Activated naive CD4-positive, alpha-beta T cell treated with anti-CD3 and anti-CD28 coated beads, Interleukin-2, amount 50 U/mL, for 72 hours (primary cell): Measurements from ENCODE around the gene GAL. TPM values are rescaled to one million over a fixed set of nuclear protein-coding genes. Genes with fewer than 3 reads are reported as not detected.

ENCODE experiments used
- ATAC-seq, 2 donors: fragments of 150-1000 bp; cut with Tn5 transposase; 2 replicates each; pipeline ENCODE4 v1.10.0; 2021; ENCODE audit warnings: mild to moderate bottlenecking in 2 of 2, moderate library complexity in 2 of 2
- DNase-seq, 2 donors: peaks; one replicate each; pipeline ENCODE4 v3.0.0; 2021 to 2022; ENCODE audit warnings: low spot score in 2 of 2
- H3K27ac Mint-ChIP-seq, 2 donors: one replicate each; pipeline ENCODE4 v1.8.0; 2022; ENCODE audit warnings: mild to moderate bottlenecking in 2 of 2, mixed read lengths in 2 of 2
- H3K36me3 Mint-ChIP-seq, 2 donors: one replicate each; pipeline ENCODE4 v1.8.0; 2022; ENCODE audit warnings: mixed read lengths in 2 of 2
- H3K9me3 Mint-ChIP-seq, 2 donors: one replicate each; pipeline ENCODE4 v1.8.0; 2022; ENCODE audit warnings: mixed read lengths in 2 of 2
- total RNA-seq, 2 donors: library from RNA; stranded (reverse); gene quantifications; one replicate each; pipeline ENCODE4 v1.2.3, GENCODE V29; 2022

Gene GAL
- total RNA-seq, 2 donors from 2014 or later, result 0.59 to 3.5 TPM

DNA sequence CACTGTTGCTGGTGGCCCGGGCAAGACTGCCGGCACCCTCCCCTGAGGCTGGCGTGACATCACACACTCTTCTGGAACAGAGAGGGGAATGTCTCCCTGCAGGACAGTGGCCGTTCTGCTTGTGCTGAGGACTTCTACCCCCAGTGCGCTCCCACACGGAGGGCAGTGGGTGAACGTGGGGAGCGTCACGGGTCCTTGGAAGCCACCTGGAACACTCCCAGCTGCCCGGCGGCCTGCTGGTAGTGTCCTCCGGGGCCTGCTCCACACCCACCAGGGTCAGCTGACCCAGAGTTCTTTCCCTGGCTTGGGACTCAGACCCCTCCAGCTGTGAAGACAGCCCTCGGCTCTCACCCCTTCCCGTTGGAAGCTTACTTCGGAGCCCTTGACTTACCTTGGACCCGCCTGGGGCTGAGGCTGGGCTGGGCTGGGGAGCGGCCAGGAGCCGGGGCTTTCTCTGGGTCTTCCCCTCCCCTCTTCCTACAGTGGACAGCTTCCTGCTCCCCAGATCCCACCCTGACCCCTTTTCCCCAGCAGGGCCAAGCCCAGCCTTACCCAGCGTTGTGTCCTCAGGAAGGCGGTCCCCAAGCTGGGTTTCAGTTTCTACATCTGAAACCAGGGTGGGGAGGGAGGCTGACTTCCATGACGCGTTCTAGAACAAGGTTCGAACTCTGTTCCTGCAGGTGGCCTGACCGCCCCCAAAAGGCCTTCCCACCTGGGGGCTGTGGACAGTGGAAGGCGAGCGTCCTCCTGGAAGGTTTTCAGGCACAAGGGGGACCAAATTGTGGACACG, 14.8 kb upstream of the GAL start:
- H3K36me3 Mint-ChIP-seq, result no peaks in the 10 kb centered on the region
- H3K9me3 Mint-ChIP-seq, result no peaks in the 10 kb centered on the region
- no peak for ATAC-seq
- no peak for DNase-seq
- no peak overlapping the region for H3K27ac Mint-ChIP-seq

DNA sequence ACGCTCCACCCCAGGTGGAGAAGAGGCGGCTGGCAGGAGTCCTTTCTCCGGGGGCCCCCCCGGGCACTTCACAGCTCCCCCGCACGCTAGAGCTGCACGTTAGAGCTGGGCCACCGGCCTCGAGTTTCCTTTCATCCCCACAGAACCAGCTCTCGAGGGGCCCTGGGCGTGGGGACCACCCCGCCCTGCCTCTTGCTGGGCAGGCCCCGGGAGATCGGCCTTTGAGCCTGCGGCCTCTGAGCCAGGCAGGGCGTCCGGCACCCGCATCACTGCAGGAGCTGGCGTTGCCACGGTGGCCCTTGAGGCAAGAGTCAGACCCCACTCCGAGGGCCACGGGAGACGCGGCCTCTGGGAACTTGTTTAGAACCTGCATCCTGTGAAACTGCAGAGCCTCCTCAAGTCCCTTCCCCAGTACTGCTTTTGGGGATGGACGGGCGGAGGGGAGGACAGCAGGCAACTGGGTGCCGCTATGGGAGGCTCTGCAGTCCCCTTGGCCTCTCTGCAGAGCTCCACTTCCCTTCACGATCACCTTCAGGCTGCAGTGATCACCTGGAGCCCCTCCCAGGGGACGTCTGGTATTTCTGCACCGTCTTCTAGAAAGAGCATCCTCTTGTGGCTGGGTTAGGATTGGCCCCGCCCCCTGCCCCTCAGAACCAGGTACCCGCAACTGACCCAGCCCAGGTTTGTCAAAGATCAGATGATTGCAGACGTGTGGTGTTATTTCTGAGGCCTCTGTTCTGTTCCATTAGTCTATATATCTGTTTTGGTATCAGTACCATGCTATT, 13.9 kb upstream of the GAL start:
- no peak for DNase-seq
- H3K27ac Mint-ChIP-seq, result no peak overlapping the region
- H3K9me3 Mint-ChIP-seq, result no peaks in the 10 kb centered on the region
- no peaks in the 10 kb centered on the region for H3K36me3 Mint-ChIP-seq
- no peak for ATAC-seq

DNA sequence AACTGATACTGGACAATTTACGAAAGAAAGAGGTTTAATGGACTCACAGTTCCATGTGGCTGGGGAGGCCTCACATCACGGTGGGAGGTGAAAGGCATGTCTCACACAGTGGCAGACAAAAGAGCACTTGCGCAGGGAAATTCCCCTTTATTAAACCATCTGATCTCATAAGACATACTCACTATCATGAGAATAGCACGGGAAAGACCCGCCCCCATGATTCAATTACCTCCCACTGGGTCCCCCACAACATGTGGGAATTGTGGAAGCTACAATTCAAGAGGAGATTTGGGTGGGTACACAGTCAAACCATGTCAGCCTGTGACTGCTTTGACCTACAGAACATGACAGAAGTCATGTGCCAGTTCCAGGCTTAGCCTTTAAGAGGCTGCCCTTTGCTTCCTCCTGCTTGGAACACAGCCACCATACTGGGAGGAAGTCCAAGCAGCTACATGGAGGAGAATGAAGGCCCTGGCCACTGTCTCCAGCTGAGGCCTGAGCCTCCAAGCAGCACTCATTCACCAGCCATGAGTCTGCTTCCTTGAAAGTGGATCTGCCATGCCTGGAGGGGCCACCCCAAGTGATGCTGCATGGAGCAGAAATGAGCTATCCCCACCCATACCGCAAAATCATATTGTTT, 10.9 kb upstream of the GAL start:
- DNase-seq (no peak), ATAC-seq (no peak)
- Mint-ChIP-seq H3K27ac (no peak overlapping the region), H3K36me3 (no peaks in the 10 kb centered on the region), H3K9me3 (no peaks in the 10 kb centered on the region)

DNA sequence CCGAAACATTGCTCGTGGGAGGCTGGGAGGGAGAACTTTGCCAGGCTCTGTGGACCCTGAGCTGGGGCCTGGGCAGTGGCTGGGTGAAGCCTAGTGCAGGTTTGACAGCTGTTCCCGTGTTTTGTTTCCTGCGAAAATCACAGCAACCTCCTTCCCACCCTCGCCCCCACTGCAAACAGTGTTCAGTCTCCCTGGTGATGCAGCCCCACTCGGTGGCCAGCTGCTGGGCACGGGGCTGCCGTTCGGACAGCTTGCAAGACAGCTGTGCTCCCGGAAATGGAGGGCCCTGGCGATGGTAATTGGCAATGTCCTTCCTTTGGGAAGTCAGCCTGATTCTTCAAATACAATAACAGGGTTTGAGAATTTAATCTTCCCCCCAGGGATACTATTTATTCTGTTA, 10.4 kb upstream of the GAL start:
- DNase-seq (no peak), ATAC-seq (no peak)
- Mint-ChIP-seq H3K36me3 (no peaks in the 10 kb centered on the region), H3K9me3 (no peaks in the 10 kb centered on the region), H3K27ac (no peak overlapping the region)

DNA sequence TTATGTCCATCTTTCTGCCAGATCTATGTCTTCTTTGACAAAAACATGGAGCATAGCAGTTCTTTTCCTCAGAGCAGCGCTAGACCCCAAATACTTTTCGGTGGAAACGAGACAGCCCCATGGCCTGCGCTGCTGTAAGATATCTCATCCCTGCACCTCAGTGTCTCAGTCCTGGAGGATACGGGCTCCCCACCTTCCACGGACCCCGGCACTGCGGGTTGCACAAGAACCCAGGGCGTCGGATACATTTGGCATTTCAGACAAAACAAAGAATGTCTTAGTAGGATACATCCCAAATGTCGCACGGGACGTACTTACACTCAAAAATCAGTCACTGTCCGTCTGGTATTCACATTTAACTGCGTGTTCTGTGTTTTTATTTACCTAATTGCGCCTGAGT, 9.9 kb upstream of the GAL start:
- DNase-seq, result no peak
- ATAC-seq, result no peak
- H3K36me3 Mint-ChIP-seq, result no peaks in the 10 kb centered on the region
- H3K27ac Mint-ChIP-seq, result no peak overlapping the region
- H3K9me3 Mint-ChIP-seq, result no peaks in the 10 kb centered on the region

DNA sequence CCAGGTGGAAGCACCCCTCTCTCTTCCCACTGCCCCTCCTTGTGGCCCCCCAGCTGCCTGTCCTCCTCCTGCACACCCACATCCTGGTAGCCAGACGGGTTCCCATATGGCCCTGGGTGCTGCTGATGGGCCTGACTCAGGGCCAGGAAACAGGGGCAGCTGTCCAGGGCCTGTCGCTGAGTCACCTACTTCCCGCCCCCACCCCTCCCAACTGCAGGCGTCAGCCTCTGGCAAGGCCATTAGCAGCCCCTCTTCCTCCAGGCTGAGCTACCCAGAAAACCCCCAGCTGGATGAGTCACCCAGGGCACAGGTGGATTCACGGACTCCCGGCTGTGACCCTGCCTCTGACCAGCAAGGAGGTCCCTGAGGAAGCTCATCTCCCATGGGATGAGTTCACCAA, 6.9 kb upstream of the GAL start:
- ATAC-seq (no peak), DNase-seq (no peak)
- no peak overlapping the region for H3K27ac Mint-ChIP-seq

DNA sequence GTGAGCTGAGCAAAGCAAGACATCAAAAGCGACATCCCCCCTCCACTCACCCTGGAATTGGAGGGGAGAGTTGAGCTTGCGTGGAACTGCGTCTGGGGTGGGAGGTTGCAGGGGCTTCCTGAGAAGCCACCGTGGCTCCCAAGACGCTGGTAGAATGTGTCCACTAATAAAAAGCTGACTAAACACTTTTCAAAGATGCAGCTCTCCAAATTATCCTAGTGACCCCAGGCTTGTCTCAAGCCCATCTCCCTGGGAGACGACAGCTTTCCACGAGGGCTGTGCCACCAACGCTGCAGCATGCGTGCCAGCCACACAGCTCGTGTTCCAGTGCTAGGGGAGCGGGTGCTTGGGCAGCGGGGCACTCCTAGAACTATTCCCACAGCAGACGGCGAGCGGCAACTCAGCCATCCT, 6.3 kb upstream of the GAL start:
- no peak for DNase-seq
- Mint-ChIP-seq H3K36me3 (no peaks in the 10 kb centered on the region), H3K27ac (no peak overlapping the region), H3K9me3 (no peaks in the 10 kb centered on the region)
- ATAC-seq, result no peak

More for the DNA sequence above, 6.9 kb upstream of the GAL start:
- H3K36me3 Mint-ChIP-seq, result no peaks in the 10 kb centered on the region
- no peaks in the 10 kb centered on the region for H3K9me3 Mint-ChIP-seq

DNA sequence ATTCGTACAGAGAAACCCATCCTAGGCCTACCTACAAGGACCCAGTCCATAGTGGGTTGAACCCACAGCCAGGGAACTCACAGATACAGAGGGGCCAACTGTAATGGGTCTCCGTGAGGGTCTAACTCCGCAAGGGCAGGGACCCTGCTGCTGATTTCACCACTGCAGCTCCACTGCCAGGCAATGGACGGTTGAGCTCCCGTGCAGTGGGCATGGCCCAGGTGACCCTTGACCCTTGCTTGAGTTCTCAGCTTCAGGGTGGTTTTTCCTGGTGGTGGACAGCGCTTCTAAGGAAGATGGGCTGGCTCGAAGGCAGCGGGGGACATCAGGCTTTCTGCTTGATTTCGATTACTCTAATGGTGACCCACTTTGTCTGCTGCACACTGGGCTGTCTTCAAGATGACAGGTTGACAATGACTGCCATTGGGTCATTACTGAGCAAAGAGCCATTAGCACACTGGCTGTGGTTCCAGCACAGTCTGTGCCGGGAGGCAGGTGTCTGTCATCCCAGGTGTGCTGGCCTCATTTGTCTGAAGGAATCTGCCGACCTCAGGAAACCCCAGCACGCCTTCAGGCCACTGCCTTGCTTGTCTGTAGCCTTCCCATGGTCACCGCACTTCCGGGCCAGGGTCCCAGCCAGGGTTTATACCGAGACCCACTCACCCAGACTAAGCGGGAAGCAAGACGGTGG, 3.7 kb upstream of the GAL start:
- Mint-ChIP-seq H3K9me3 (no peaks in the 10 kb centered on the region), H3K27ac (no peak overlapping the region), H3K36me3 (no peaks in the 10 kb centered on the region)
- no peak for ATAC-seq
- DNase-seq, result no peak

DNA sequence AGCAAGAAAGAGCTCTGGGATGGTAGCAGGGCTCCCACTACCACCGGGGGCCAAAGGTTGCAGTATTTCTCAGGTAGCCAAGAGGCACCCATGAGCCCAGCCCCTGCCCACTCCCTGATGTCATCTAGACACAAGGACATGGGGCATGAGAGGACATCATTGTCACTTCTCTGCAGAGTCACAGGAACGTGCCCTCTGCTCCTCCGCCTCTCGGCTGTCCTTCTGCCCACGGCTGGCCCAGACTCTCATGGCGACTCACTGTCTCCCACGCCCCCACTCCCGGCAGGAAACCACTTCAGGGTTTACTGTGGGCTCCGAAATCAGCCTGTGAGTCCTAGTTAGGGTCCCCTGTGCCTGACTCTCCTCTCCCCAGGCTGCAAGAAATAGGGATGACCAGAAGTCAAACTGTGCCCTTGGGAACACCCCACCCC, 1.8 kb upstream of the GAL start:
- DNase-seq (no peak), ATAC-seq (peak; percentile 33 to 42)
- Mint-ChIP-seq H3K27ac (no peak overlapping the region), H3K9me3 (no peaks in the 10 kb centered on the region), H3K36me3 (no peaks in the 10 kb centered on the region)

DNA sequence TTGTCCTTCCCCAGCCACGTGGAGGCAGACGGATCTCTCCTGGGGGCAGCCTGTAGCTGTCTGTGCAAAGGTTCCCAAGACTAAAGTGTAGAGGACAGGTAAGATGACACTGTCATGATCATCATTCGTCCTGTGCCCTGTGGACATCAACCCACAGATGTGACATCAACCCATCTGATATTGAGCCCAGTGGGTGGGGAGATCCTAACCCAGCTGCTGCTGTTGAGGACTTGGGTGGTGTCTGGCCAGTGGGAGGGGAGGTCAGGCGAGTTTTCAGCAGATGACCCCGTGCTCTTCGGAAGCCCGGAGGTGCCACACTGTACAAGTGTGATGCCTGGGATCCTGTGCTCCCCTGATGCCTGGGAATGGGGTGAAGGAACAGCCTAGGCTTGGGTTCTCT, 1.2 kb upstream of the GAL start:
- H3K36me3 Mint-ChIP-seq, result no peaks in the 10 kb centered on the region
- H3K9me3 Mint-ChIP-seq, result no peaks in the 10 kb centered on the region
- H3K27ac Mint-ChIP-seq, result no peak overlapping the region
- ATAC-seq (no peak), DNase-seq (no peak)

DNA sequence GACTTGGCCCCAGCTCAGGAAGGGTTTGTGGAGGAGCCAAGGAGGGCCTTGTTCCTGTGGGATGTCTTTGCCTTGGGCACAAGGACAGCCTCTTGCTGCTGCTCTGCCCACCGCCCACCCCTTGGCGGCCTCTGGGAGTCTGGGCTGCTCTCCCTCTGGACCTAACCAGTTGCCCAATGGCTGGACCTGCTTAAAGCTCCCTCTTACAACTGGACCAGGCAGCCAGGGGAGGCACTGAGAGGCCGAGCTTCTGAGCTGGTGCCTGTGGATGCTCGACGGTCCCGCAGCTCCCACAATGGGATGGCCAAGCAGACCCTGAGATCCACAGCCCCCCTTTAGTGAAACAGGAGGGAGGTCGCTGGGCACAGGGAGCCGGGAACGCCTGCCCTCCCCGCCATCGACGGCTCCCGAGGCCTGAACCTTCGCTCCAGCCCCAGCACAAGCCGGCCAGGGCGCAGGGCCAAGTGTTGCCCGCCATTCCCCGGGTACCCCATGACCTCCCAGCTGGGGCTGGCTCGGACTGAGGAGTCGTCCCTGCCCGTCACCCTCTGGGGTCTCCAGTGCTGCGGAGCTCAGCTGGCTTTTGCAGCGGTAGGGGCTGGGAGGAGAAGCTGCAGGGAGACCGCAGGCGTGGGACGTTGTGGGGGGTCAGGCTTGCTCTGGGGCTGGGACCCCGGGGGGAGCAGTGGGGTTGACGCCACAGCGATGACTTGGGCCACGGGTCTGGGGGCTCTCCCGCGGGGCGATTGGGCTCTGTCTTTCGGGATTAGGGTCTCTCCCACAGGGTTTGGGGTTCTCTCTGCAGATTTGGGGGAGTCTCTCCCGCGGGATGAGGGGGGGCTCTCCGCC, 584 bp upstream of the GAL start:
- Mint-ChIP-seq H3K36me3 (no peaks in the 10 kb centered on the region), H3K27ac (no peak overlapping the region), H3K9me3 (no peaks in the 10 kb centered on the region)
- no peak for DNase-seq
- no peak for ATAC-seq

DNA sequence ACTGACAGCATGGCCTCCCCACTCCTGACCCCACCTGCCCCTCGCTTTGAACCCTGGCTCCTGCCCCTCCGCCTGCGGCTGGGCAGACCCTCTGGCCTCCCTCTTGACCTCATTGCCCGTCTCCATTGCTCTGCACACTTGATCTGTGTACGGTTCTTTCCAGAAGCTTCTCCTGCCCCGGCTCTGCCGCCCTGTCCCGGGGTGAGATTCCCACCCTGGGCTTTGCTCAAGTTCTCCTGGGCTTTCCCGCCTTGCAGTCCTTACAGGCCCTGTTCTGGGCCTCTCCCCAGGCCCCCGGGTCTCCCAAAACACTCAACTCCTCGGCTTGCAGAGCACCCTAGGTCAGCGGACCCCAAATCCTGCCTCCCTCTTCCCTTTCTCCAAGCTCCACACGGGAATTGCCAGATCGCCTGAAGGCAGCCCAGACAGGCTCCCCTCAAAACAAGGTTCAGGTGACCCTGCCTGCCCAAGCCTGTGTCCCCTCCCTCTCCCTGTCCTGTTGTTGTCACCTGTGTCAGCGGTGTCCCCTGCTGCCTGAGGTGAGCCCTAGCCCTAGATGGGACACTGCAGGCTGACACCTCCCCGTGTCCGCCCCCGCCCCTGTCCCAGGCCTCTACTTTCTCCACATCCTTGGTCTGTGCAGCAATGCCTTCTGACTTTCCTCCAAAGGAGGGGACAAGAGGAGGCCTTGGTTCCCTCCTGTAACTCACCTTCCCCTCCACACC, 1.5 kb downstream of the GAL start:
- H3K27ac Mint-ChIP-seq, result no peak overlapping the region
- no peaks in the 10 kb centered on the region for H3K36me3 Mint-ChIP-seq
- H3K9me3 Mint-ChIP-seq, result no peaks in the 10 kb centered on the region
- DNase-seq, result no peak
- no peak for ATAC-seq

DNA sequence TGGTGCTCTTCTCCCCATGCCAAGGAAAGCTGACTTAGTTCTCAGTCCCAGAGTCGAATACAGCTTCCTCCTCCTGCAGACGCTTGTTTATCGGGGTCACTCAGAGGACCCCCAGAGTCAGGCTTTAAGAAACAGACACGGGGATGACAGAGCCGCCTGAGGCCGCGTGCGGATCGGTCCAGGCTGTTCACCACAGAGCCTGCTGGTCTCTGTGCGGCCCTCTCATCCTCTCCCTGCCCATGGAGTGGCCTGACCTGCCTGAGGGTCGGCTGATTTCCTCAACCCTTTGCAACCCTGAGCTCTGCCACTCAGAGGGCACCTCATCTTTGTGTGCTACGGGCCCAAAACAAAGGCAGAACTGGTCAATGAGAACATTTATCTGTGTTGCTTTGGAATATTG, 2.1 kb downstream of the GAL start:
- H3K27ac Mint-ChIP-seq, result no peak overlapping the region
- no peak for DNase-seq
- H3K36me3 Mint-ChIP-seq, result no peaks in the 10 kb centered on the region
- no peak for ATAC-seq
- H3K9me3 Mint-ChIP-seq, result no peaks in the 10 kb centered on the region

DNA sequence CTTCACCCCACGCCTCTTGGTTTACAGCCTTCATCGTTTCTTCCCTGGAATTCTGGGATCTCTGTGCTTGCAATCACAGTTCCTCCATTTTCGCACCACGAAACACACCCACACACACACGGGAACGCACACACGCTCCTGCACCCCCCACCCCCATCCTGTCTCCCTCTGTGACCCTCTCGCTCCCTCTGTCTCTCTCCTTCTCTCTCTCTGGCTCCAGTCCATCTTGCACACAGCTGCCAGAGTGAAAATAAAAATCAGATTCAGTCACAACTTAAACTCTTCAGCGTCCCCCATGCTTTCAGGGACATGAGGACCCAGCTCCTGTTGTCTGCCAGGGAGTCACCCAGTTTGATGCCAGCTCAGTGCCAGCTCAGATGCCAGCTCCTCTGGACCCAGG, 3.0 kb downstream of the GAL start:
- Mint-ChIP-seq H3K36me3 (no peaks in the 10 kb centered on the region), H3K9me3 (no peaks in the 10 kb centered on the region), H3K27ac (no peak overlapping the region)
- DNase-seq, result no peak
- ATAC-seq, result no peak

DNA sequence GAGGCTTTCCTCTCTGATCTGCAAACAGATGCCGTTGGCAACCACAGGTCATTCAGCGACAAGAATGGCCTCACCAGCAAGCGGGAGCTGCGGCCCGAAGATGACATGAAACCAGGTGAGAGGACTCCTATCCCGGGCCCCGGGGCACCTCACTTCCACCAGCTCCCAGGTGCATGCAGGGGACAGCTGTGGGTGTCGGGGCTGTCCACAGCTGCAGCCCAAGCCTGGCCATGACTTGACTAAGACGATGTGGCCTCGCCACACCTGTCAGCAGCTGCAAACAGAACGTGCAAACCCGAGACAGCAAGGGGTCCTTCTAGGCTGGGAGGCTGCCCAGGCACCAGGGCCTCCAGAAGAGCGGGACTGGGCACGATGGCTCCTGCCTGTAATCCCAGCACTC, 3.6 kb downstream of the GAL start:
- no peak overlapping the region for H3K27ac Mint-ChIP-seq
- ATAC-seq, result no peak

DNA sequence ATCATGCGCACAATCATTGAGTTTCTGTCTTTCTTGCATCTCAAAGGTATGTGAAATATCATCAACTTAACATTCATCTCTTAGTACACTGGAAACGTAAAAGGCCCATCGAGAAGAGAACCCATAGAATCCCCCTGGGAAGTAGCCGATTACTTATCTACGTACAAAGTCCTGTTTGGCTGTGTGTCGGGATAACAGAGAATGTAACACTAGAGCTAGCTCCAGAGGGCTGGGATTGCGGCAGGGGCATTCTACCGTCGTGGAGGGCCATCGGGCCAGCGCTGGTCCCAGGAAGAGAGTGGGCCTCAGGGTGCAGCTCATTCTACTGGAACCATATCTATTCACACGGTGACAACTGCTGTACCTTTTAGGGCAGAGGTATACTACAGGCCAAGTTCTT, 4.5 kb downstream of the GAL start:
- Mint-ChIP-seq H3K9me3 (no peaks in the 10 kb centered on the region), H3K36me3 (no peaks in the 10 kb centered on the region), H3K27ac (no peak overlapping the region)
- DNase-seq (no peak), ATAC-seq (no peak)

More for the DNA sequence above, 3.6 kb downstream of the GAL start:
- no peaks in the 10 kb centered on the region for H3K36me3 Mint-ChIP-seq
- H3K9me3 Mint-ChIP-seq, result no peaks in the 10 kb centered on the region
- no peak for DNase-seq
